Fibroblast of lung (primary cell): Measurements from ENCODE around the gene CARS2. TPM values are rescaled to one million over a fixed set of nuclear protein-coding genes. Genes with fewer than 3 reads are reported as not detected.
"Not testable (repeated sequence)": the region's sequence is repeated elsewhere in the genome, so short reads cannot be mapped to it uniquely, and the experiment has no call there.

ENCODE experiments used
- DNase-seq, 2 donors: peaks; one replicate each; pipeline versions ENCODE4 v3.0.0 to v3.0.0-alpha.2; 2010; ENCODE audit warnings: low read depth in 2 of 2
- H2AFZ ChIP-seq: 2 replicates; pipeline ENCODE4 v1.5.1; 2012; ENCODE audit warnings: low read length, control low read depth, inconsistent platforms
- H3K27ac ChIP-seq: 2 replicates; pipeline ENCODE4 v1.5.1; 2011; ENCODE audit warnings: low read length, control low read depth; ENCODE audit not compliant: insufficient read depth
- H3K27me3 ChIP-seq: 2 replicates; pipeline ENCODE4 v1.5.1; 2011; ENCODE audit warnings: mild to moderate bottlenecking, low read length; ENCODE audit not compliant: control insufficient read depth, insufficient read depth
- H3K36me3 ChIP-seq: 2 replicates; pipeline ENCODE4 v1.5.1; 2011; ENCODE audit warnings: low read length; ENCODE audit not compliant: control insufficient read depth, insufficient read depth
- H3K4me1 ChIP-seq: 2 replicates; pipeline ENCODE4 v1.5.1; 2011; ENCODE audit warnings: low read length; ENCODE audit not compliant: control insufficient read depth, insufficient read depth; ENCODE audit errors: extremely low read depth
- H3K4me2 ChIP-seq: 2 replicates; pipeline ENCODE4 v1.5.1; 2011; ENCODE audit warnings: low read length, control low read depth; ENCODE audit not compliant: insufficient read depth; ENCODE audit errors: extremely low read depth
- H3K4me3 ChIP-seq, 4 experiments: fragments of 200-600 bp in 1 of 4; sonication (generic) in 1 of 4; replicated peaks in 1 of 4; 2 replicates each; pipeline ENCODE4 v1.5.1; 2011 to 2016; ENCODE audit warnings: low read length in 4 of 4, low read depth in 3 of 4, mild to moderate bottlenecking in 3 of 4, control low read depth in 2 of 4, inconsistent platforms in 1 of 4, mixed read lengths in 1 of 4; ENCODE audit not compliant: insufficient read depth in 1 of 4; ENCODE audit errors: control extremely low read depth in 1 of 4
- H3K79me2 ChIP-seq: 2 replicates; pipeline ENCODE4 v1.5.1; 2012; ENCODE audit warnings: mild to moderate bottlenecking, low read length, inconsistent platforms; ENCODE audit not compliant: control insufficient read depth, insufficient read depth
- H3K9ac ChIP-seq: 2 replicates; pipeline ENCODE4 v1.5.1; 2011; ENCODE audit warnings: mild to moderate bottlenecking, low read length, control low read depth; ENCODE audit not compliant: insufficient read depth
- H3K9me3 ChIP-seq: 2 replicates; pipeline ENCODE4 v1.5.1; 2012; ENCODE audit warnings: low read depth, low read length; ENCODE audit not compliant: control insufficient read depth, insufficient read depth
- H4K20me1 ChIP-seq: 2 replicates; pipeline ENCODE4 v1.5.1; 2011; ENCODE audit warnings: low read length; ENCODE audit not compliant: control insufficient read depth, insufficient read depth; ENCODE audit errors: extremely low read depth
- EZH2 ChIP-seq: IDR thresholded peaks from 2 replicates; pipeline ENCODE4 v1.5.1; 2012; ENCODE audit warnings: low read length, control low read depth, mild to moderate bottlenecking; ENCODE audit errors: missing control alignments
- polyA plus RNA-seq, 2 donors: library from polyadenylated mRNA; depleted of rRNA in 1 of 2; stranded (reverse) in 1 of 2; unstranded in 1 of 2; fragments of >200 nt; gene quantifications; 2 replicates each; pipeline ENCODE4 v1.2.1, GENCODE V29; 2011 to 2012; ENCODE audit warnings: missing spikeins in 1 of 2
- total RNA-seq: library from RNA; depleted of rRNA; stranded (reverse); fragments of >200 nt; gene quantifications from 2 replicates; pipeline ENCODE4 v1.2.1, GENCODE V29; 2014
- TF ChIP-seq, protein P1 (sequence below), 2 donors: IDR thresholded peaks in 1 of 2; conservative IDR thresholded peaks in 1 of 2; 1 replicate in 1 of 2; 2 replicates in 1 of 2; pipeline ENCODE4 v1.5.1; 2011 to 2012; ENCODE audit warnings: low read length in 2 of 2, control low read depth in 1 of 2, inconsistent platforms in 1 of 2, low read depth in 1 of 2, mild to moderate bottlenecking in 1 of 2

CARS2 gene
- total and polyA plus RNA-seq, 2 donors (not counting 1 experiment from before 2014, with no cell fraction given), result 64.7 to 127 TPM

DNA sequence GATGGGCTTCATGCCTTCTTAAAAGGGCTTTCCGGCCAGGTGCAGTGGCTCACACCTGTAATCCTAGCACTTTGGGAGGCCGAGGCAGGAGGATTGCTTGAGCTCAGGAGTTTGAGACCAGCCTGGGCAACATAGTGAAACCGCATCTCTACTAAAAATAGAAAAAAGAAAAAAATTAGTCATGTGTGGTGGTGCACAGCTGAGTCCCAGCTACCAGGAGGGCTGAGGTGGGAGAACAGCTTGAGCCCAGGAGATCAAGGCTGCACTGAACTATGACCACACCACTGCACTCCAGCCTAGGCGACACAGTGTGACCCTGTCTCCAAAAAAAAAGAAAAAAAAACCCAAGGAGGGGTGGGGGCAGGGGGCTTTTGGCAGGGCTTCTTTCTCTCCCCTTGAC, 7.2 kb downstream of the CARS2 start:
- Histone ChIP-seq H3K27me3 (no peaks in the 10 kb centered on the region), H3K36me3 (peaks cover 8% of the 10 kb centered on the region)

DNA sequence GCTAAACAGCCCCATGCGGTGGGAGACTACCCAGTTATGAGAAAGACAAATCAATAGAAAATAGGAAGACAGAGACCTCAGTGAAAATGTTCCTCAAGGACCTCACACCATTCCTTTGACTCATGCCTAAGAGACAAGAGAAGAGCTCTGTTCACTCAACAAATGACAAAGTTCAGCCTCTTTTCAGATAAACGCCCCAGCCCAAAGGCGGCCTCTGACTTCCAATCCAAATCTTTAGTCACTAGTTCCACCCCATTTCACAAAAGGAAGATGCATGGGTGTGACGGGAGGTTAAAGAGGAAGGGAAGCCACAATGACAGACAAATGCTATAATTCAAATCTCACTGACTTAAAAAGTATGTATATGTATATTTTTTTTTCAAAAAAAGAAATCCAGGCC, 8.1 kb downstream of the CARS2 start:
- H3K79me2 ChIP-seq, result peaks cover 13% of the 10 kb centered on the region
- DNase-seq, result no peak
- H2AFZ ChIP-seq, result no peak overlapping the region
- no peaks in the 10 kb centered on the region for H3K27me3 ChIP-seq
- H3K36me3 ChIP-seq, result peaks cover 8% of the 10 kb centered on the region
- H4K20me1 ChIP-seq, result no peaks in the 10 kb centered on the region
- H3K9ac ChIP-seq, result no peak overlapping the region
- H3K4me2 ChIP-seq, result no peak overlapping the region
- H3K4me3 ChIP-seq, result no peak overlapping the region
- H3K9me3 ChIP-seq, result no peaks in the 10 kb centered on the region
- no peak overlapping the region for H3K27ac ChIP-seq
- TF ChIP-seq EZH2, result no peak
- TF ChIP-seq, protein P1, sequence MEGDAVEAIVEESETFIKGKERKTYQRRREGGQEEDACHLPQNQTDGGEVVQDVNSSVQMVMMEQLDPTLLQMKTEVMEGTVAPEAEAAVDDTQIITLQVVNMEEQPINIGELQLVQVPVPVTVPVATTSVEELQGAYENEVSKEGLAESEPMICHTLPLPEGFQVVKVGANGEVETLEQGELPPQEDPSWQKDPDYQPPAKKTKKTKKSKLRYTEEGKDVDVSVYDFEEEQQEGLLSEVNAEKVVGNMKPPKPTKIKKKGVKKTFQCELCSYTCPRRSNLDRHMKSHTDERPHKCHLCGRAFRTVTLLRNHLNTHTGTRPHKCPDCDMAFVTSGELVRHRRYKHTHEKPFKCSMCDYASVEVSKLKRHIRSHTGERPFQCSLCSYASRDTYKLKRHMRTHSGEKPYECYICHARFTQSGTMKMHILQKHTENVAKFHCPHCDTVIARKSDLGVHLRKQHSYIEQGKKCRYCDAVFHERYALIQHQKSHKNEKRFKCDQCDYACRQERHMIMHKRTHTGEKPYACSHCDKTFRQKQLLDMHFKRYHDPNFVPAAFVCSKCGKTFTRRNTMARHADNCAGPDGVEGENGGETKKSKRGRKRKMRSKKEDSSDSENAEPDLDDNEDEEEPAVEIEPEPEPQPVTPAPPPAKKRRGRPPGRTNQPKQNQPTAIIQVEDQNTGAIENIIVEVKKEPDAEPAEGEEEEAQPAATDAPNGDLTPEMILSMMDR (conservative IDR thresholded peaks at IDR 0.05 in 1 of 2, IDR thresholded peaks at IDR 0.05 in 1 of 2; ENCODE audit: low read depth in 1 of 2, low read length in 2 of 2), result no peak
- peaks cover 5% of the 10 kb centered on the region for H3K4me1 ChIP-seq

More for the DNA sequence above, 7.2 kb downstream of the CARS2 start:
- no peak for DNase-seq
- no peak overlapping the region for H3K4me2 ChIP-seq
- H3K79me2 ChIP-seq, result peaks cover 18% of the 10 kb centered on the region
- TF ChIP-seq, protein P1 (conservative IDR thresholded peaks at IDR 0.05 in 1 of 2, IDR thresholded peaks at IDR 0.05 in 1 of 2; ENCODE audit: low read depth in 1 of 2, low read length in 2 of 2), result no peak
- no peak for TF ChIP-seq EZH2
- H3K9me3 ChIP-seq, result no peaks in the 10 kb centered on the region
- H3K4me1 ChIP-seq, result peaks cover 14% of the 10 kb centered on the region
- no peak overlapping the region for H2AFZ ChIP-seq
- no peaks in the 10 kb centered on the region for H4K20me1 ChIP-seq
- no peak overlapping the region for H3K9ac ChIP-seq
- H3K27ac ChIP-seq, result no peak overlapping the region
- H3K4me3 ChIP-seq, result no peak overlapping the region

DNA sequence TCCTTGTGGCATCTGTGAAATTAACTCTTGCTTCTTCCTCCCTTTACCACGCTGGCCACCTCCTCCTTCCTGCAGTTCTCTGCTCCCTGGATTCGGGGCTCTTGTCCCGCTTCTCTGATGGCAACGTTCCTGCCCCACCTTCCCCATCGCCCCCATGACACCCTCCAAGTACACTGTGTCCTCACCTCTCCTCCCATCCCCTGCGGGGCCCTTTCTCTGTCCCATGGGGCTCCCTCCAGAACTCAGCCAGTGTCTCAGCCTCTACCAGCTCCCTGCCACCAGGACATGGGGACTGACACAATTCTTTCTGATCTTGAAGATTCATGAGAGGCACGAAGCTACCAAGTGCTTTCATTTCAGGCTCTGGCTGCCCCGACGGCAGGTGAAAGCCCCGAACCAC, 9.1 kb downstream of the CARS2 start:
- Histone ChIP-seq H3K4me2 (no peak overlapping the region), H3K9me3 (no peaks in the 10 kb centered on the region), H3K4me3 (no peak overlapping the region), H4K20me1 (no peaks in the 10 kb centered on the region), H3K9ac (no peak overlapping the region), H3K4me1 (no peaks in the 10 kb centered on the region), H3K79me2 (peaks cover 12% of the 10 kb centered on the region), H3K27ac (no peak overlapping the region), H3K36me3 (peaks cover 8% of the 10 kb centered on the region), H3K27me3 (no peaks in the 10 kb centered on the region), H2AFZ (no peak overlapping the region)
- TF ChIP-seq EZH2, result no peak
- TF ChIP-seq, protein P1 (conservative IDR thresholded peaks at IDR 0.05 in 1 of 2, IDR thresholded peaks at IDR 0.05 in 1 of 2; ENCODE audit: low read depth in 1 of 2, low read length in 2 of 2), result no peak
- no peak for DNase-seq

DNA sequence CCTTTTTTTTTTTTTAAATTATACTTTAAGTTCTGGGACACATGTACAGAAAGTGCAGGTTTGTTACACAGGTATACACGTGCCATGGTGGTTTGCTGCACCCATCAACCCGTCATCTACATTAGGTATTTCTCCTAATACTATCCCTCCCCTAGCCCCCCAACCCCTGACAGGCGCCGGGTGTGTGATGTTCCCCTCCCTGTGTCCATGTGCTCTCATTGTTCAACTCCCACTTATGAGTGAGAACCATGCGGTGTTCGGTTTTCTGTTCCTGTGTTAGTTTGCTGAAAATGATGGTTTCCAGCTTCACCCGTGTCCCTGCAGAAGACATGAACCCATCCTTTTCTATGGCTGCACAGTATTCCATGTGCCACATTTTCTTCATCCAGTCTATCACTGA, 10.1 kb downstream of the CARS2 start:
- not testable (repeated sequence) for H3K4me2 ChIP-seq, H2AFZ ChIP-seq

More for the DNA sequence above, 10.1 kb downstream of the CARS2 start:
- H3K27ac ChIP-seq, H3K9me3 ChIP-seq, H3K36me3 ChIP-seq, H3K9ac ChIP-seq, H3K27me3 ChIP-seq, H3K79me2 ChIP-seq, H4K20me1 ChIP-seq, H3K4me1 ChIP-seq, H3K4me3 ChIP-seq, DNase-seq: not testable (repeated sequence)
